ENCODE results near the gene GAPT. TPM values are rescaled to one million over a fixed set of nuclear protein-coding genes. Genes with fewer than 3 reads are reported as not detected.

GAPT gene
- polyA plus RNA-seq, 1 donor (not counting 4 experiments of a cell fraction or from before 2014, with no cell fraction given) = not detected

DNA sequence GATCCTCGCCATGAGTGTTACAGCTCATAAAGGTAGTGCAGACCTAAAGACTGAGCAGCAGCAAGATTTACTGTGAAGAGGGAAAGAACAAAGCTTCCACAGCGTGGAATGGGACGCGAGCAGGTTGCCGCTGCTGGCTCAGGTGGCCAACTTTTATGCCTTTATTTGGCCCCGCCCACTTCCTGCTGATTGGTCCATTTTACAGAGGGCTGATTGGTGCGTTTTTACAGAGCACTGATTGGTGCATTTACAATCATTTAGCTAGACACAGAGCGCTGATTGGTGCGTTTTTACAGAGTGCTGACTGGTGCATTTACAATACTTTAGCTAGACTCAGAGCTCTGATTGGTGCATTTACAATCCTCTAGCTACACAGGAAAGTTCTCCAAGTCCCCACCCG lies 45.2 kb upstream of the GAPT start:
- Histone ChIP-seq H3K36me3 (ENCODE audit: control insufficient read depth in 2 of 2, extremely low read depth in 1 of 2, insufficient read depth in 2 of 2, low read length in 2 of 2) (no peaks in the 10 kb centered on the region), H3K4me3 (ENCODE audit: control insufficient read depth in 2 of 3, extremely low read depth in 1 of 3, insufficient read depth in 2 of 3, low read depth in 1 of 3, low read length in 3 of 3) (no peak overlapping the region), H3K79me2 (ENCODE audit: control insufficient read depth, insufficient read depth, low read length) (no peaks in the 10 kb centered on the region), H3K9ac (ENCODE audit: control insufficient read depth, extremely low read depth, insufficient read depth, low read length) (no peak overlapping the region), H3K9me1 (ENCODE audit: control insufficient read depth, extremely low read depth, insufficient read depth, low read length) (no peaks in the 10 kb centered on the region), H3K4me1 (ENCODE audit: control insufficient read depth, extremely low read depth, insufficient read depth, low read length) (peaks cover 6% of the 10 kb centered on the region), H3K27ac (ENCODE audit: control insufficient read depth, insufficient read depth, low read length) (no peak overlapping the region), H3K27me3 (ENCODE audit: control insufficient read depth, extremely low read depth, insufficient read depth, low read length) (no peaks in the 10 kb centered on the region), H4K20me1 (ENCODE audit: control insufficient read depth, extremely low read depth, insufficient read depth, low read length) (no peaks in the 10 kb centered on the region), H3K4me2 (ENCODE audit: control insufficient read depth, extremely low read depth, insufficient read depth, low read depth, low read length) (no peak overlapping the region), H3K9me3 (ENCODE audit: control insufficient read depth, low read depth, low read length) (no peaks in the 10 kb centered on the region), H2AFZ (ENCODE audit: control insufficient read depth, low read length) (no peak overlapping the region)
- dilution Hi-C loops (cut with MboI; ENCODE audit: extremely low pct_ligation_motif_present, low sequenced_read_pairs) = no loop called here
- TF ChIP-seq EZH2 (IDR thresholded peaks at IDR 0.05; ENCODE audit: low read length) = no peak
- TF ChIP-seq, protein P1, sequence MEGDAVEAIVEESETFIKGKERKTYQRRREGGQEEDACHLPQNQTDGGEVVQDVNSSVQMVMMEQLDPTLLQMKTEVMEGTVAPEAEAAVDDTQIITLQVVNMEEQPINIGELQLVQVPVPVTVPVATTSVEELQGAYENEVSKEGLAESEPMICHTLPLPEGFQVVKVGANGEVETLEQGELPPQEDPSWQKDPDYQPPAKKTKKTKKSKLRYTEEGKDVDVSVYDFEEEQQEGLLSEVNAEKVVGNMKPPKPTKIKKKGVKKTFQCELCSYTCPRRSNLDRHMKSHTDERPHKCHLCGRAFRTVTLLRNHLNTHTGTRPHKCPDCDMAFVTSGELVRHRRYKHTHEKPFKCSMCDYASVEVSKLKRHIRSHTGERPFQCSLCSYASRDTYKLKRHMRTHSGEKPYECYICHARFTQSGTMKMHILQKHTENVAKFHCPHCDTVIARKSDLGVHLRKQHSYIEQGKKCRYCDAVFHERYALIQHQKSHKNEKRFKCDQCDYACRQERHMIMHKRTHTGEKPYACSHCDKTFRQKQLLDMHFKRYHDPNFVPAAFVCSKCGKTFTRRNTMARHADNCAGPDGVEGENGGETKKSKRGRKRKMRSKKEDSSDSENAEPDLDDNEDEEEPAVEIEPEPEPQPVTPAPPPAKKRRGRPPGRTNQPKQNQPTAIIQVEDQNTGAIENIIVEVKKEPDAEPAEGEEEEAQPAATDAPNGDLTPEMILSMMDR (optimal IDR thresholded peaks at IDR 0.05 in 1 of 3, IDR thresholded peaks at IDR 0.05 in 1 of 3, conservative IDR thresholded peaks at IDR 0.05 in 1 of 3; ENCODE audit: extremely low read depth in 1 of 3, insufficient read depth in 2 of 3, low read length in 3 of 3) = no peak
- FAIRE-seq (no peak), DNase-seq (ENCODE audit: low read depth, low spot score) (no peak)

DNA sequence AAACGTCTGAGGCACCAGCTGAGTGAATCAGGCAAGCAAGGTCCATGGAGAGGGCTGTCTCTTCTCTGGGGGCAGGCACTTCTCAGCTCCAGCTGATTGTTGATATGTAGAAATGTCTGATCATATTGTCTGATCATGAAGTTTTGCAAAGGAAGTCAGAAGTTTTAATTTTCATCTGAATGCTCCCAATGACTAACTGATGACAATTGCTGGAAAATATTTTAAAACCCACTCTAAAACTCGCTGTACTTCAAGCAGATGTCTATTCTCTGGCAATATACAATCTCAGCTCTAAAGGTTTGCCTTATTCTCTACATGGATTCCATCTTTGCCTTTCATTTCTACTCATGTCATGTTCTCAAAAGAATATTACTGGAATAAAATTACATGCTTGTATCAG lies 44.0 kb upstream of the GAPT start:
- H3K27me3 ChIP-seq (ENCODE audit: control insufficient read depth, extremely low read depth, insufficient read depth, low read length) = no peaks in the 10 kb centered on the region
- H2AFZ ChIP-seq (ENCODE audit: control insufficient read depth, low read length) = no peak overlapping the region
- H3K4me1 ChIP-seq (ENCODE audit: control insufficient read depth, extremely low read depth, insufficient read depth, low read length) = peaks cover 6% of the 10 kb centered on the region
- H3K9ac ChIP-seq (ENCODE audit: control insufficient read depth, extremely low read depth, insufficient read depth, low read length) = no peak overlapping the region
- H3K9me3 ChIP-seq (ENCODE audit: control insufficient read depth, low read depth, low read length) = no peaks in the 10 kb centered on the region
- H3K27ac ChIP-seq (ENCODE audit: control insufficient read depth, insufficient read depth, low read length) = no peak overlapping the region
- peaks cover 0 to 2% of the 10 kb centered on the region in 2 experiments for H3K36me3 ChIP-seq (ENCODE audit: control insufficient read depth in 2 of 2, extremely low read depth in 1 of 2, insufficient read depth in 2 of 2, low read length in 2 of 2)
- H3K4me2 ChIP-seq (ENCODE audit: control insufficient read depth, extremely low read depth, insufficient read depth, low read depth, low read length) = no peak overlapping the region
- H3K9me1 ChIP-seq (ENCODE audit: control insufficient read depth, extremely low read depth, insufficient read depth, low read length) = no peaks in the 10 kb centered on the region
- TF ChIP-seq, protein P1 (optimal IDR thresholded peaks at IDR 0.05 in 1 of 3, IDR thresholded peaks at IDR 0.05 in 1 of 3, conservative IDR thresholded peaks at IDR 0.05 in 1 of 3; ENCODE audit: extremely low read depth in 1 of 3, insufficient read depth in 2 of 3, low read length in 3 of 3) = no peak
- no peak for TF ChIP-seq EZH2 (IDR thresholded peaks at IDR 0.05; ENCODE audit: low read length)
- H3K79me2 ChIP-seq (ENCODE audit: control insufficient read depth, insufficient read depth, low read length) = no peaks in the 10 kb centered on the region
- H3K4me3 ChIP-seq (ENCODE audit: control insufficient read depth in 2 of 3, extremely low read depth in 1 of 3, insufficient read depth in 2 of 3, low read depth in 1 of 3, low read length in 3 of 3) = no peak overlapping the region
- H4K20me1 ChIP-seq (ENCODE audit: control insufficient read depth, extremely low read depth, insufficient read depth, low read length) = no peaks in the 10 kb centered on the region
- dilution Hi-C loops (cut with MboI; ENCODE audit: extremely low pct_ligation_motif_present, low sequenced_read_pairs) = no loop called here
- FAIRE-seq (peak; percentile 13), DNase-seq (ENCODE audit: low read depth, low spot score) (no peak)

Measured in keratinocyte (primary cell).